Uterus (tissue), 4 donors: ENCODE results near the gene FAM151A. TPM values are rescaled to one million over a fixed set of nuclear protein-coding genes. Genes with fewer than 3 reads are reported as not detected.

Source experiments
- DNase-seq, 2 donors: peaks; one replicate each; pipeline ENCODE4 v3.0.0-alpha.2; 2019 to 2020
- H3K27ac ChIP-seq, 2 donors: fragments of 200-600 bp; sonication (generic); 1 replicate in 1 of 2; 2 replicates in 1 of 2; pipeline ENCODE4 v1.5.1; 2016 to 2018
- H3K27me3 ChIP-seq, 2 donors: fragments of 200-600 bp; sonication (generic); one replicate each; pipeline ENCODE4 v1.5.1; 2018 to 2019; ENCODE audit warnings: control low read depth in 1 of 2
- H3K36me3 ChIP-seq, 2 donors: fragments of 200-600 bp; sonication (generic); one replicate each; pipeline ENCODE4 v1.5.1; 2019; ENCODE audit warnings: control low read depth in 1 of 2
- H3K4me1 ChIP-seq, 2 donors: fragments of 200-600 bp; sonication (generic); one replicate each; pipeline ENCODE4 v1.5.1; 2018 to 2019; ENCODE audit warnings: control low read depth in 1 of 2
- H3K4me3 ChIP-seq, 2 donors: fragments of 200-600 bp; sonication (generic); 1 replicate in 1 of 2; 2 replicates in 1 of 2; pipeline ENCODE4 v1.5.1; 2018 to 2019; ENCODE audit warnings: mild to moderate bottlenecking in 1 of 2
- H3K9me3 ChIP-seq, 2 donors: fragments of 200-600 bp; sonication (generic); one replicate each; pipeline ENCODE4 v1.5.1; 2019; ENCODE audit warnings: control low read depth in 1 of 2
- POLR2A ChIP-seq, 2 donors: fragments of 450-650 bp; IDR thresholded peaks; one replicate each; pipeline ENCODE4 v1.6.1; 2016; ENCODE audit warnings: antibody characterized with exemption in 2 of 2, mild to moderate bottlenecking in 1 of 2, moderate library complexity in 1 of 2
- intact Hi-C: fragments of 100-400 bp; cut with DNase I; formaldehyde crosslinking; loops from one replicate; pipeline ENCODE4 v1.15.1; 2023; ENCODE audit warnings: low total_unique reads
- total RNA-seq, 4 donors: library from RNA; depleted of rRNA in 3 of 4; stranded (reverse); fragments of >200 nt in 3 of 4; gene quantifications; one replicate each; pipeline versions ENCODE4 v1.1.0 to v1.2.4, GENCODE V29; 2014 to 2023
- TF ChIP-seq, protein P1 (sequence below), 4 experiments: fragments of 200-600 bp in 2 of 4; fragments of 450-650 bp in 2 of 4; sonication (generic) in 2 of 4; IDR thresholded peaks; one replicate each; pipeline ENCODE4 v1.5.1; 2016 to 2019; ENCODE audit warnings: antibody characterized with exemption in 4 of 4, mild to moderate bottlenecking in 2 of 4, moderate library complexity in 1 of 4
- donor health status: DM: yes; HTN: yes; CAD: no.

The FAM151A gene
- total RNA-seq, 4 donors from 2014 or later = not detected

DNA sequence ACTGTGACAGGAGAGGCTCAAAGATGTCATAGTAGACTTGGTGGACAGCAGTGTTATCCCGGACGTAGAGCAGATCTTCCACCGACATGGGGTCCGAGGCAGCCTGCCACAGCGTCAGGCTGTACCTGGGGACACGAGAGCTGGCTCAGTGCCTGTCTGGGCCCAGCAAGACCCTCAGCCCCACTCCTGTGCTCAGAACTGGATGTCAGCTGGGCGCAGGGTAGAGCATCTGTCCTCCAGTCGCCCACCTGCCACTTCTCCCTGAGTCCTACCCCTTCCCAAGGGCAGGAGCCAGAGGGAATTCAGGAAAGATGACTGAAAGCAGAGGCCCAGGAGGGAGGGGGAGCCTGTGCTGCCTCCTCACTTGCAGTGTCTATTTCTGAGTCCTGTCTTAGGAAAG, 11.7 kb downstream of the FAM151A start:
- no peaks in the 10 kb centered on the region for H3K9me3 ChIP-seq
- DNase-seq = peak in 1 of 2 donors; percentile 13
- no peak overlapping the region for H3K27ac ChIP-seq
- H3K27me3 ChIP-seq = no peaks in the 10 kb centered on the region
- no peak for TF ChIP-seq POLR2A (IDR thresholded peaks at IDR 0.05)
- TF ChIP-seq, protein P1, sequence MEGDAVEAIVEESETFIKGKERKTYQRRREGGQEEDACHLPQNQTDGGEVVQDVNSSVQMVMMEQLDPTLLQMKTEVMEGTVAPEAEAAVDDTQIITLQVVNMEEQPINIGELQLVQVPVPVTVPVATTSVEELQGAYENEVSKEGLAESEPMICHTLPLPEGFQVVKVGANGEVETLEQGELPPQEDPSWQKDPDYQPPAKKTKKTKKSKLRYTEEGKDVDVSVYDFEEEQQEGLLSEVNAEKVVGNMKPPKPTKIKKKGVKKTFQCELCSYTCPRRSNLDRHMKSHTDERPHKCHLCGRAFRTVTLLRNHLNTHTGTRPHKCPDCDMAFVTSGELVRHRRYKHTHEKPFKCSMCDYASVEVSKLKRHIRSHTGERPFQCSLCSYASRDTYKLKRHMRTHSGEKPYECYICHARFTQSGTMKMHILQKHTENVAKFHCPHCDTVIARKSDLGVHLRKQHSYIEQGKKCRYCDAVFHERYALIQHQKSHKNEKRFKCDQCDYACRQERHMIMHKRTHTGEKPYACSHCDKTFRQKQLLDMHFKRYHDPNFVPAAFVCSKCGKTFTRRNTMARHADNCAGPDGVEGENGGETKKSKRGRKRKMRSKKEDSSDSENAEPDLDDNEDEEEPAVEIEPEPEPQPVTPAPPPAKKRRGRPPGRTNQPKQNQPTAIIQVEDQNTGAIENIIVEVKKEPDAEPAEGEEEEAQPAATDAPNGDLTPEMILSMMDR (IDR thresholded peaks at IDR 0.05) = no peak
- H3K4me3 ChIP-seq = no peak overlapping the region
- no peaks in the 10 kb centered on the region for H3K4me1 ChIP-seq
- H3K36me3 ChIP-seq = no peaks in the 10 kb centered on the region
- intact Hi-C loops = no loop called here

DNA sequence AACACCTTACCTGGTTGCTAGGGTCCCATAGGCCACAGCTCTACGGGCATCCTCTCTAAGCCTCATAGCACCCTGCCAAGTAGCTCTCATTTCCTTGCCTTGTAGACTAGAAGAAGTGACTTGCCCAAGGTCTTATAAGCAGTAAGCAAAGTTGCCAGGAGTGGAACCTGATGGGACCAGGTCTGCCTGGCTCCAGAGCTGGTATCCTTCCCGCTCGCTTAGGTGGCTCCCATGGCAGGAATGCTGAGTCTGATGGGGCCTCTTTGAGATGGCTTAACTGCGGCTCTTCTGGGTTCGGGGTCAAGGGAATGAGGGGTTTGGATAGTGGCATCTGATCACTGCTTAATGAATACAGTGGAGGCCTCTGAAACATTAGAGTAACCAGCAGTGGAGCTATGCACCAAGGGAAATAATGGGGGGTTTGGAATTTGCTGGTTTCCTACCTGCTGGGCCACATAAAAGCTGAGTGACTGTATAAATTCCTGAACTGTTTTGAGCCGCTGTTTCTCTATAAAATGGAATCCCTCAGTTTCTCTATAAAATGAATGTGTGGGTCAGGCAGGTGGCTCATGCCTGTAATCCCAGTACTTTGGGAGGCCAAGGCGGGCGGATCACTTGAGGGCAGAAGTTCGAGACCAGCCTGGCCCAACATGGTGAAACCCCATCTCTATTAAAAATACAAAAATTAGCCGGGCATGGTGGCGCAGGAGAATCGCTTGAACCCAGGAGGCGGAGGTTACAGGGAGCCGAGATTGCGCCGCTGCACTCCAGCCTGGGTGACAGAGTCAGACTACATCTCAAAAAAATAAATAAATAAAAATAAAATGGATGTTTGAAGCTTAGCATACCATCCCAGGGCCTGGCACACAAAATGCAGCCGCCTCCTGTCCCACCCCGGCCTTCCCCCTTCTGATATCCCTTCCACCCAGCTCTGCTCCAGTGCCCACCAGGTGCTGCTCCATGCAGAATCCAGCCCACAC, 12.4 kb downstream of the FAM151A start:
- peak in 1 of 2 donors; percentile 4 for DNase-seq
- H3K27ac ChIP-seq = no peak overlapping the region
- H3K36me3 ChIP-seq = no peaks in the 10 kb centered on the region
- H3K27me3 ChIP-seq = no peaks in the 10 kb centered on the region
- no peak for TF ChIP-seq POLR2A (IDR thresholded peaks at IDR 0.05)
- TF ChIP-seq, protein P1 (IDR thresholded peaks at IDR 0.05) = no peak
- no peaks in the 10 kb centered on the region for H3K9me3 ChIP-seq
- H3K4me3 ChIP-seq = no peak overlapping the region
- H3K4me1 ChIP-seq = no peaks in the 10 kb centered on the region
- intact Hi-C loops = no loop called here

DNA sequence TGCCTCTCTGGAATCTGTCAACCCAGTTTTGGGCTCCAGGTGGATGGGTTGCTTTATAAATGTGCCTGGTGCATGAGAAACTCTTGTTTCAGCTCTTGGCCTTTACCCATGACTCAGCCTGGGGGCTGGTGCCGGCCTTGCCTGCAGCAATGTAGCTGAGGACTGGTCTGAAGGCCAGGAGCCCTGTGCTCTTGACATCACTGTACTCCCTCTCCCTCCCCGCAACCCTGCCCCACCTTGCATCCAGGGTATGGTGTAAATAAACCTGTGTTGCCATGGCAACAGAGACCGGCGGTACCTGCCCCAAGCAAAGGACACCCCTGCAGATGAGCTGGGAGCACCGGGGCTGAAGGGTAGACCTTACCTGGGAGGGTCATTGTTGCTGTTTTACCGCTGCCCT, 13.3 kb downstream of the FAM151A start:
- H3K9me3 ChIP-seq = no peaks in the 10 kb centered on the region
- peak in 1 of 2 donors; percentile 5 for DNase-seq
- no peaks in the 10 kb centered on the region for H3K36me3 ChIP-seq
- H3K4me1 ChIP-seq = no peaks in the 10 kb centered on the region
- intact Hi-C loops = no loop called here
- no peak overlapping the region for H3K4me3 ChIP-seq
- TF ChIP-seq POLR2A (IDR thresholded peaks at IDR 0.05) = no peak
- TF ChIP-seq, protein P1 (IDR thresholded peaks at IDR 0.05) = no peak
- no peaks in the 10 kb centered on the region for H3K27me3 ChIP-seq
- no peak overlapping the region for H3K27ac ChIP-seq

DNA sequence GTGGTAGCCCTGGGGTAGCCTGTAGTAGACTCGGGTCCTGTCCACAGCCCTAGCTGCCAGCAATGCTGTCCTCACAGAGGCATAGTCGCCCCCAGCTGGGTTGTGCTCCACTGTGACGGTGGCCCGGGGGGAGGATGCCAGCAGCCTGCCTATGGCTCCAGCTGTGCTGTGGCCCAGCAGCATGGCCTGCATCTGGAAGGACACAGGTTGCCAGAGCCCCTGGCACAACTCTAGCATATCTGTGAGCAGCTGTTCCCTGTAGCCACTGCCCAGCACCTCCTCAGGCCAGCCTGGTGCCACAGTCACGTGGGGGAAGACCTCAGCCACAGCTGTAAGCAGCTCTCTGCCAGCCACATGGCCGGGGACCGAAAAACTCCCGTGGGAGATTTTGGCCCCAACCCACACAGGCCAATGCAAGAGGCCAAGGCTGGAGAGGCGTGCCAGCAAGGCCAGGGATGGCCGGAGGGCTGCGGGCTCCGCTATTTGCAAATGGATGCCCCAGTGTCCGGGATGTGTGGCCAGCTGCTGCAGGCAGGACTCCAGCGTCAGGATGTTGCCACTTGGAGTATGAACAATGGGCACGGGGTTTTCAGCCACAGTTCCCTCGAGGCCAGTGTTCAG, 13.9 kb downstream of the FAM151A start:
- Histone ChIP-seq H3K9me3 (no peaks in the 10 kb centered on the region), H3K4me1 (no peaks in the 10 kb centered on the region), H3K27ac (no peak overlapping the region), H3K36me3 (no peaks in the 10 kb centered on the region), H3K27me3 (no peaks in the 10 kb centered on the region), H3K4me3 (no peak overlapping the region)
- peak in 1 of 2 donors; percentile 12 for DNase-seq
- intact Hi-C loops = no loop called here
- TF ChIP-seq, protein P1 (IDR thresholded peaks at IDR 0.05) = no peak
- no peak for TF ChIP-seq POLR2A (IDR thresholded peaks at IDR 0.05)
